ENCODE results near the gene CCR9.
"Not testable (repeated sequence)": the region's sequence is repeated elsewhere in the genome, so short reads cannot be mapped to it uniquely, and the experiment has no call there.

DNA sequence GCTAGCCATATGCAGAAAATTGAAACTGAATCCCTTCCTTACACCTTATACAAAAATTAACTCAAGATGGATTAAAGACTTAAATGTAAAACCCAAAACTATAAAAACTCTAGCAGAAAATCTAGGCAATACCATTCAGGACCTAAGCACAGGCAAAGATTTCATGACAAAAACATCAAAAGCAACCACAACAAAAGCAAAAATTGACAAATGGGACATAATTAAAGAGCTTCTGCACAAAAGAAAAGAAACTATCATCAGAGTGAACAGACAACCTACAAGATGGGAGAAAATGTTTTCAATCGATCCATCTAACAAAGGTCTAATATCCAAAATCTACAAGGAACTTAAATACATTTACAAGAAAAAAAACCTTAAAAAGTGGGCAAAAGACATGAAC is 30.0 kb upstream of the CCR9 start:
- not testable (repeated sequence) for TF ChIP-seq EZH2 (IDR thresholded peaks at IDR 0.05; ENCODE audit: insufficient read depth, poor library complexity, severe bottlenecking); EZH2phosphoT487 (IDR thresholded peaks at IDR 0.05; ENCODE audit: insufficient read depth, low read depth)

Data from GM23248 (cell line).